Ishikawa (cell line): Measurements from ENCODE around the gene CHST11.

Experiments
- CEBPB ChIP-seq: IDR thresholded peaks from 2 replicates; pipeline ENCODE4 v1.6.1; 2012
- CREB1 ChIP-seq: IDR thresholded peaks from 2 replicates; pipeline ENCODE4 v1.6.1; 2012; ENCODE audit warnings: low read depth
- EGR1 ChIP-seq: IDR thresholded peaks from 2 replicates; pipeline ENCODE4 v1.6.1; 2012
- EP300 ChIP-seq: IDR thresholded peaks from 2 replicates; pipeline ENCODE4 v1.6.1; 2012; ENCODE audit warnings: borderline replicate concordance
- FOXM1 ChIP-seq: IDR thresholded peaks from 2 replicates; pipeline ENCODE4 v1.6.1; 2012; ENCODE audit warnings: low read depth, borderline replicate concordance
- NFIC ChIP-seq: IDR thresholded peaks from 2 replicates; pipeline ENCODE4 v1.6.1; 2012
- RAD21 ChIP-seq: IDR thresholded peaks from 2 replicates; pipeline ENCODE4 v1.6.1; 2012; ENCODE audit warnings: low read depth
- TAF1 ChIP-seq: IDR thresholded peaks from 2 replicates; pipeline ENCODE4 v1.6.1; 2012; ENCODE audit warnings: low read depth, mild to moderate bottlenecking
- TCF12 ChIP-seq: IDR thresholded peaks from 2 replicates; pipeline ENCODE4 v1.6.1; 2012; ENCODE audit warnings: low read depth
- TEAD4 ChIP-seq: IDR thresholded peaks from 2 replicates; pipeline ENCODE4 v1.6.1; 2012
- YY1 ChIP-seq: IDR thresholded peaks from 2 replicates; pipeline ENCODE4 v1.6.1; 2012; ENCODE audit warnings: low read depth
- ZBTB7A ChIP-seq: IDR thresholded peaks from 2 replicates; pipeline ENCODE4 v1.6.1; 2012; ENCODE audit warnings: low read depth
- TF ChIP-seq, protein P1 (sequence below): IDR thresholded peaks from 2 replicates; pipeline ENCODE4 v1.6.1; 2012
- TF ChIP-seq, protein P2 (sequence below): IDR thresholded peaks from 2 replicates; pipeline ENCODE4 v1.6.1; 2012; ENCODE audit warnings: low read depth, mild to moderate bottlenecking
- TF ChIP-seq, protein P3 (sequence below): IDR thresholded peaks from 2 replicates; pipeline ENCODE4 v1.6.1; 2012

Gene CHST11

DNA sequence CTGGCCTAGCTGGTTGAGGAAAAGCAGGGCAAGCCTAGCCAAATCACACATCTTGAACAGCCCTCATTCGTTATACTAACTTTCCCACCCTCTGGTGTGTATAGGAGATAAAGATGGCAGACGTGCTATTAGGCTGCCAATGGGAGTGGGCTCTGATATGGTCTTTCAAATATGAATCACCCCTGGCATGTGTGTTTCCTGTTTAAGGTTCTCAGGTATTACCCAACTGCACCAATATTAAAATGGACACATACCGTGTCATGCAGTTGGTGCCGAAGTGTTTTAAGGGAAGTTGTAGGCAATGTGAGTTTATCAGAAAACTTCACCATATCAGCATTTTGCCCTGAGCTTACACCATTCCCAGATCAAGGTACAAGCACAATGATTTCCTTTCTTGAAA is 33.4 kb downstream of the CHST11 start:
- no peak for TF ChIP-seq EP300
- TF ChIP-seq CEBPB: no peak
- TF ChIP-seq, protein P1, sequence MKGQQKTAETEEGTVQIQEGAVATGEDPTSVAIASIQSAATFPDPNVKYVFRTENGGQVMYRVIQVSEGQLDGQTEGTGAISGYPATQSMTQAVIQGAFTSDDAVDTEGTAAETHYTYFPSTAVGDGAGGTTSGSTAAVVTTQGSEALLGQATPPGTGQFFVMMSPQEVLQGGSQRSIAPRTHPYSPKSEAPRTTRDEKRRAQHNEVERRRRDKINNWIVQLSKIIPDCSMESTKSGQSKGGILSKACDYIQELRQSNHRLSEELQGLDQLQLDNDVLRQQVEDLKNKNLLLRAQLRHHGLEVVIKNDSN: no peak
- no peak for TF ChIP-seq EGR1
- no peak for TF ChIP-seq RAD21
- TF ChIP-seq YY1: no peak
- TF ChIP-seq TEAD4: no peak
- TF ChIP-seq TCF12: no peak
- TF ChIP-seq NFIC: no peak
- TF ChIP-seq, protein P2, sequence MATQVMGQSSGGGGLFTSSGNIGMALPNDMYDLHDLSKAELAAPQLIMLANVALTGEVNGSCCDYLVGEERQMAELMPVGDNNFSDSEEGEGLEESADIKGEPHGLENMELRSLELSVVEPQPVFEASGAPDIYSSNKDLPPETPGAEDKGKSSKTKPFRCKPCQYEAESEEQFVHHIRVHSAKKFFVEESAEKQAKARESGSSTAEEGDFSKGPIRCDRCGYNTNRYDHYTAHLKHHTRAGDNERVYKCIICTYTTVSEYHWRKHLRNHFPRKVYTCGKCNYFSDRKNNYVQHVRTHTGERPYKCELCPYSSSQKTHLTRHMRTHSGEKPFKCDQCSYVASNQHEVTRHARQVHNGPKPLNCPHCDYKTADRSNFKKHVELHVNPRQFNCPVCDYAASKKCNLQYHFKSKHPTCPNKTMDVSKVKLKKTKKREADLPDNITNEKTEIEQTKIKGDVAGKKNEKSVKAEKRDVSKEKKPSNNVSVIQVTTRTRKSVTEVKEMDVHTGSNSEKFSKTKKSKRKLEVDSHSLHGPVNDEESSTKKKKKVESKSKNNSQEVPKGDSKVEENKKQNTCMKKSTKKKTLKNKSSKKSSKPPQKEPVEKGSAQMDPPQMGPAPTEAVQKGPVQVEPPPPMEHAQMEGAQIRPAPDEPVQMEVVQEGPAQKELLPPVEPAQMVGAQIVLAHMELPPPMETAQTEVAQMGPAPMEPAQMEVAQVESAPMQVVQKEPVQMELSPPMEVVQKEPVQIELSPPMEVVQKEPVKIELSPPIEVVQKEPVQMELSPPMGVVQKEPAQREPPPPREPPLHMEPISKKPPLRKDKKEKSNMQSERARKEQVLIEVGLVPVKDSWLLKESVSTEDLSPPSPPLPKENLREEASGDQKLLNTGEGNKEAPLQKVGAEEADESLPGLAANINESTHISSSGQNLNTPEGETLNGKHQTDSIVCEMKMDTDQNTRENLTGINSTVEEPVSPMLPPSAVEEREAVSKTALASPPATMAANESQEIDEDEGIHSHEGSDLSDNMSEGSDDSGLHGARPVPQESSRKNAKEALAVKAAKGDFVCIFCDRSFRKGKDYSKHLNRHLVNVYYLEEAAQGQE: no peak
- no peak for TF ChIP-seq CREB1
- TF ChIP-seq, protein P3, sequence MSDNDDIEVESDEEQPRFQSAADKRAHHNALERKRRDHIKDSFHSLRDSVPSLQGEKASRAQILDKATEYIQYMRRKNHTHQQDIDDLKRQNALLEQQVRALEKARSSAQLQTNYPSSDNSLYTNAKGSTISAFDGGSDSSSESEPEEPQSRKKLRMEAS: no peak
- no peak for TF ChIP-seq ZBTB7A
- no peak for TF ChIP-seq FOXM1

DNA sequence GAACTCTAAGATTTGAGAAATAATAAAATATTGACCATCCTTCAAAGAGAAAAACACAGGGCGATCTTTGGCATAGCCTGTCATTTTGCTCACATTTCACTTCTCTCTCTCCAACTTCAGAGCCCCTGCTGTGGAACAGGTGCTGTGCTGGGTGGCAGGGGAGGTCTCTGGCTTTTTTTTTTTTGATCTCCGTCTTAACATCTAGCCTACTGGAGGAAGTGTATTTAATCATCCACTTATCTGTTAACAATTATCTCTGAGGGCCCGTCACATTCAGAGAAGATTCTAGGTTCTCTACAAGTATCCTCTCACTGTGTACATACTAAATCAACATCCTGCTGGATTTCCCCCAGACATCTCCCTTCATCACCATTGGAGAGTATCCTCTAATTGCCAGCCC is 34.1 kb downstream of the CHST11 start:
- TF ChIP-seq, protein P1: no peak
- TF ChIP-seq TEAD4: no peak
- no peak for TF ChIP-seq CEBPB
- no peak for TF ChIP-seq EGR1
- no peak for TF ChIP-seq RAD21
- TF ChIP-seq ZBTB7A: no peak
- TF ChIP-seq, protein P3: no peak
- TF ChIP-seq NFIC: no peak
- no peak for TF ChIP-seq EP300
- TF ChIP-seq, protein P2: no peak
- TF ChIP-seq FOXM1: no peak
- no peak for TF ChIP-seq TCF12
- no peak for TF ChIP-seq CREB1
- TF ChIP-seq YY1: no peak
- no peak for TF ChIP-seq TAF1

DNA sequence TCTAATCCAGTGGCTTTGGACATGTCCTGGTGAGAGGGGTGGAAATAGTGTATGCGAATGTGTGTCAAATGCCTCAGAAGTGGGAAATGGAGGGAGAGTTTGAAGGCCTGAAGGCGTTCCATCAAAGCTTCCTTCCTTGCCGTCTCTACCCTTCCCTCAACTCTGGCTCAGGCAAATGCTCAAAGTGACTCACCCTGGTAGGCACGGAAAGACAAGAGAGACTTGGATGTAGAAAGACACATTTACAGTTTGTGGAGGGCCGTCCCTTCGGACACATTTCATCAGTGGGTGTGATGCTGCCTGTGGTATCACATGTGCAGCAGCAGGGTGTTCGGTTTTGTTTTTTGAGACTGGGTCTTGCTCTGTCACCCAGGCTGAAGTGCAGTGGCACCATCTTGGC is 36.7 kb downstream of the CHST11 start:
- no peak for TF ChIP-seq YY1
- no peak for TF ChIP-seq RAD21
- TF ChIP-seq CREB1: no peak
- TF ChIP-seq EGR1: no peak
- TF ChIP-seq, protein P3: no peak
- TF ChIP-seq ZBTB7A: no peak
- TF ChIP-seq TCF12: no peak
- no peak for TF ChIP-seq NFIC
- TF ChIP-seq TEAD4: no peak
- TF ChIP-seq, protein P2: no peak
- no peak for TF ChIP-seq CEBPB
- TF ChIP-seq TAF1: no peak
- TF ChIP-seq FOXM1: no peak
- TF ChIP-seq, protein P1: no peak
- no peak for TF ChIP-seq EP300
